GM21526 (cell line): Measurements from ENCODE around the gene DPP7.
"Not testable (repeated sequence)": the region's sequence is repeated elsewhere in the genome, so short reads cannot be mapped to it uniquely, and the experiment has no call there.

Experiments used
- ATAC-seq: cut with Tn5 transposase; IDR thresholded peaks from one replicate; pipeline ENCODE4 v1.9.1; 2021; ENCODE audit warnings: moderate library complexity; ENCODE audit not compliant: unreplicated experiment, low FRiP score

Gene DPP7

GRCh38 chr9:137134191-137134590 lies 19.7 kb upstream of the DPP7 start:
- ATAC-seq: no peak

- ATAC-seq: no peak
These were observed 15.7 kb upstream of the DPP7 start for GRCh38 chr9:137130176-137130755.

- peak; percentile 55 for ATAC-seq
These were observed 15.1 kb upstream of the DPP7 start for GRCh38 chr9:137129456-137130175.

- peak; percentile 15 for ATAC-seq
These were observed 14.4 kb upstream of the DPP7 start for GRCh38 chr9:137128862-137129455.

GRCh38 chr9:137128158-137128861 lies 13.8 kb upstream of the DPP7 start:
- no peak for ATAC-seq

- no peak for ATAC-seq
These were observed 13.0 kb upstream of the DPP7 start for GRCh38 chr9:137127301-137128157.

- ATAC-seq: no peak
These were observed 12.3 kb upstream of the DPP7 start for GRCh38 chr9:137126786-137127185.

- not testable (repeated sequence) for ATAC-seq
These were observed 9.5 kb upstream of the DPP7 start for GRCh38 chr9:137123952-137124462.

GRCh38 chr9:137123468-137123837 lies 8.9 kb upstream of the DPP7 start:
- ATAC-seq: no peak

- not testable (repeated sequence) for ATAC-seq
These were observed 8.4 kb upstream of the DPP7 start for GRCh38 chr9:137122796-137123467.

- not testable (repeated sequence) for ATAC-seq
These were observed 7.6 kb upstream of the DPP7 start for GRCh38 chr9:137121927-137122795.

- ATAC-seq: not testable (repeated sequence)
These were observed 3.6 kb upstream of the DPP7 start for GRCh38 chr9:137118092-137118603.

- ATAC-seq: no peak
These were observed 2.8 kb upstream of the DPP7 start for GRCh38 chr9:137117269-137117731.

GRCh38 chr9:137116728-137117127 lies 2.2 kb upstream of the DPP7 start:
- ATAC-seq: no peak

GRCh38 chr9:137116027-137116507 lies 1.5 kb upstream of the DPP7 start:
- no peak for ATAC-seq

- ATAC-seq: no peak
These were observed 977 bp upstream of the DPP7 start for GRCh38 chr9:137115394-137116026.

GRCh38 chr9:137114220-137114612 lies 317 bp downstream of the DPP7 start:
- ATAC-seq: no peak
